IPS DF 4.7 (cell line): ENCODE measurements around the gene JAG1.

Experiments used
- DNase-seq: peaks from one replicate; pipeline ENCODE4 v3.0.0-alpha.2; 2013; ENCODE audit warnings: low spot score; ENCODE audit errors: extremely low read depth

The JAG1 gene

GRCh38 chr20:10673842-10674683 is at the start of gene JAG1:
Gene JAG1, minus strand, starts transcription at chr20:10673999. Its CDS starts 469 bp downstream, at chr20:10673530.
- DNase-seq = no peak

GRCh38 chr20:10721976-10722375 is 48.2 kb upstream of the JAG1 start:
- no peak for DNase-seq

GRCh38 chr20:10721137-10721896 is 47.5 kb upstream of the JAG1 start:
- no peak for DNase-seq

GRCh38 chr20:10720565-10720964 is 46.8 kb upstream of the JAG1 start:
- DNase-seq = no peak

- no peak for DNase-seq
Measured at GRCh38 chr20:10719740-10720385, 46.1 kb upstream of the JAG1 start.

GRCh38 chr20:10718661-10719060 is 44.9 kb upstream of the JAG1 start:
- DNase-seq = no peak

GRCh38 chr20:10716855-10717254 is 43.1 kb upstream of the JAG1 start:
- DNase-seq = no peak

- no peak for DNase-seq
Measured at GRCh38 chr20:10715035-10715434, 41.2 kb upstream of the JAG1 start.

GRCh38 chr20:10714236-10714975 is 40.6 kb upstream of the JAG1 start:
- no peak for DNase-seq

GRCh38 chr20:10713161-10713560 is 39.4 kb upstream of the JAG1 start:
- DNase-seq = no peak

- DNase-seq = no peak
Measured at GRCh38 chr20:10711903-10712451, 38.2 kb upstream of the JAG1 start.

GRCh38 chr20:10710991-10711775 is 37.4 kb upstream of the JAG1 start:
- no peak for DNase-seq

GRCh38 chr20:10709916-10710315 is 36.1 kb upstream of the JAG1 start:
- DNase-seq = no peak

GRCh38 chr20:10708351-10709185 is 34.8 kb upstream of the JAG1 start:
- no peak for DNase-seq

- no peak for DNase-seq
Measured at GRCh38 chr20:10707791-10708190, 34.0 kb upstream of the JAG1 start.

- no peak for DNase-seq
Measured at GRCh38 chr20:10707068-10707467, 33.3 kb upstream of the JAG1 start.

GRCh38 chr20:10706460-10706811 is 32.6 kb upstream of the JAG1 start:
- no peak for DNase-seq

- no peak for DNase-seq
Measured at GRCh38 chr20:10705801-10706459, 32.1 kb upstream of the JAG1 start.

GRCh38 chr20:10701607-10702006 is 27.8 kb upstream of the JAG1 start:
- DNase-seq = no peak
